Suppressor macrophage (primary cell): ENCODE measurements around the gene FAAP20.
"Not testable (repeated sequence)": the region's sequence is repeated elsewhere in the genome, so short reads cannot be mapped to it uniquely, and the experiment has no call there.

Experiments used
- DNase-seq, 4 experiments: peaks; one replicate each; pipeline ENCODE4 v3.0.0-alpha.2; 2020 to 2022

Gene FAAP20

DNA sequence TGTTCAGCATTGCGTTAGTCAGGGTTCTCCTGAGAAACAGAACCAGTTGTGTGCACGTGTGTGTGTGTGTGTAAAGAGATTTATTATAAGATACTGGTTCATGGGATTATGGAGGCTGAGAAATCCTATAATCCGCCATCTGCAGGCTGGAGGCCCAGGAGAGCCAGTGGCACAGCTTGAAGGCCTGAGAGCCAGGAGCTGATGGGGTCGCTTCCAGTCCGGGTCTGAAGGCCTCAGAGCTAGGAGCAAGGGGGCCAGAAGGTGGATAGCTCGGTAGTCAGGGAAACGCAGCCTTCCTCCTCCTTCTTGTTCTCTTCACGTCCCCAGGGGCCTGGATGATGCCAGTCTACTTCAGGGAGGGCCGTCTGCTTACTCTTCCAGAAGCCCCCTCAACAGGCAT, 37.7 kb downstream of the FAAP20 start:
- DNase-seq, result no peak

DNA sequence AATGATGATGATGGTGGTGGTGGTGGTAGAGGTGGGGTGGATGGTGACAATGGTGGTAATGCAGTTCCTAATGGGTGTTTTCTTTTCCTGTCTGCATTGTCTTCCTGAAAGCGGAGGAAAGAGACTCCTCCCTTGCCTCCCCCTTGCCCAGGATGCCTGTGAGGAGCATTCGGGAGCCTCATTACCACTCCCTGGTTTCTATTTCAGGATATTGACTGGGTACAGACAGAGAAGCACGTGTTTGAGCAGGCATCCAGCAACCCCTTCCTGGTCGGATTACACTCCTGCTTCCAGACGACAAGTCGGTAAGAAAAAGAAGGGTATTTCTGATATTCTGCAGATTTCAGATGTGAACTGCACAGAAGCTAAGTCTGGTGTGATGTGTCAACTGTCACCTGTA, 38.8 kb downstream of the FAAP20 start:
- DNase-seq, result no peak

DNA sequence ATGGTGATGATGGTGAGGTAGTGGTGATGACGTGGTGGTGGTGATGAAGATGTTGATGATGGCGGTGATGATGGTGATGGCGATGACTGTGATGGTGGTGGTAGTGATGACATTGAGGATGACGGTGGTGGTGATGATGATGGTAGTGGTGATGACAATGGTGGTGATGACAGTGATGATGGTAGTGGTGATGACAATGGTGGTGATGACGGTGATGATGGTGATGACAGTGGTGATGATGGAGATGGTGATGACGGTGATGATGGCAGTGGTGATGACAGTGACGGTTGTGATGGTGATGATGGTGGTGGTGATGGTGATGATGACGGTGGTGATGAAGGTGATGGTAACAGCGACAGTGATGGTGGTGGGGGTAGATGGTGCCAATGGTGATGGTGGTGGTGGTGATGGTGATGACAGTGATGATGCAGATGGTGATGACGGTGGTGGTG, 39.4 kb downstream of the FAAP20 start:
- no peak for DNase-seq

GRCh38 chr1:2154022-2154421, 40.5 kb downstream of the FAAP20 start:
- DNase-seq, result no peak

DNA sequence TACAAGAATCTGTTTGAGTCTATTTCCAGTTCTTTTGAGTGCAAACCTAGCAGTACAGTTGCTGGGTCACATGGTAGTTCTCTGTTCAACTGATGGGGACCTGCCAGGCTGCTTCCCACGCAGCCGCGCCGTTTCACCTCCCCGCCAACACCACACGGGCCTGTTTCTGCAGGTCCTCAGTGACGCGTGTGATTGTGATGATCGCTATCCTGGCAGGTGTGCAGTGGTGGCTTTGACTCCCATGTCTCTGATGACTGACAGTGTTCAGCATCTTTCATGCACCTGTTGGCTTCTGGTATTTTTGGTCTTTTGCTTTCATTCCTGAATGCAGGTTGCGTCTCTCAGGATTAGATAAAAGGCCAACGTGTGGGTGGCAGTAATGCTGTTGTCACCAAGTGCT, 41.6 kb downstream of the FAAP20 start:
- no peak for DNase-seq

DNA sequence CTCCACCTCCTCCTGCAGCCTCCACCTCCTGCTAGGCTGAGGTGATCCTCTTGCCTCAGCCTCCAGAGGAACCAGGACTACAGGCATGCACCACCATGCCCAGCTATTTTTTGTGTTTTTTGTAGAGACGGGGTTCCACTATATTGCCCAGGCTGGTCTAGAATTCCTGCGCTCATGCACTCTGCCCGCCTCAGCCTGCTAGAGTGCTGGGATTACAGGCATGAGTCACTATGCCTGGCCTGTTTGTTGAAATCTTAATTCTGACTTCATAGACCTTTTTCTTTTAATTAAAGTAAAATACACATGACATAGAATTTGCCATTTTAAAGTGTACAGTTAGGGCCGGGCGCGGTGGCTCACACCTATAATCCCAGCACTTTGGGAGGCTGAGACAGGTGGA, 42.7 kb downstream of the FAAP20 start:
- peak in 2 of 4 experiments; percentile 15 to 34 for DNase-seq

GRCh38 chr1:2151252-2151651, 43.3 kb downstream of the FAAP20 start:
- DNase-seq, result peak; percentile 81 to 93 (median 90)

DNA sequence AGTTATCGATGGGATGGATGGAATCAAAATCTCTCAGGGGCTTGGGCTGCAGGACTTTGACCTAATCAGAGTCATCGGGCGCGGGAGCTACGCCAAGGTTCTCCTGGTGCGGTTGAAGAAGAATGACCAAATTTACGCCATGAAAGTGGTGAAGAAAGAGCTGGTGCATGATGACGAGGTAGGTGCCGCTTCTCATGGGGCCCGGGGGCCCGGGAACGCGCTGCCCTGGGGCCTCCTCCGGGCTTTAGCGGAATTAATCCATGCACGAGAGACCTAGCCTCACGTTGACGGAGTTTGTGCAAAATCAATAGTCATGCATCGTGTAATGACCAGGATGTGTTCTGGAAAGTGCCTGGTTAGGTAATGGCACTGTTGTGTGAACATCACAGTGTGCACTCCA, 43.8 kb downstream of the FAAP20 start:
- DNase-seq, result peak in 1 of 4 experiments; percentile 27

DNA sequence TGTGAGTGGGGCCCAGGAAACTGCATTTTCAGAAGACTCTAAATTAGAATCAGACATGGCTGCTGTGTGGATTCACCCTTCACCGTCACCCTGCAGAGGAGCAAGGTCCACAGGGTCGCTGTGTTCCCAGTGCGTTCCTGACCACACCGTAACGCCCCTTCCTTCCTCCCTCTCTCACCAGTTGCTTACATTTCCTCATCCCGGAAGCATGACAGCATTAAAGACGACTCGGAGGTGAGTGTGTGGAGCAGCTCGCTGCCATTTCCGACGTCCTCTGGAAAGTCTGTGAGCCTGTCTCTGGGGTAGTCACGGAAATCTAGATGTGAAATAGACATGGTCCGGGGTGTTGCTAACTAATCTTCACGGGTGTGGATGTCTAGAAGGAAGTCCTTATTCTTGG, 45.9 kb downstream of the FAAP20 start:
- peak; percentile 59 to 73 (median 64) for DNase-seq

GRCh38 chr1:2147869-2148268, 46.7 kb downstream of the FAAP20 start:
- DNase-seq, result not testable (repeated sequence)

GRCh38 chr1:2146836-2147517, 47.6 kb downstream of the FAAP20 start:
- no peak for DNase-seq

DNA sequence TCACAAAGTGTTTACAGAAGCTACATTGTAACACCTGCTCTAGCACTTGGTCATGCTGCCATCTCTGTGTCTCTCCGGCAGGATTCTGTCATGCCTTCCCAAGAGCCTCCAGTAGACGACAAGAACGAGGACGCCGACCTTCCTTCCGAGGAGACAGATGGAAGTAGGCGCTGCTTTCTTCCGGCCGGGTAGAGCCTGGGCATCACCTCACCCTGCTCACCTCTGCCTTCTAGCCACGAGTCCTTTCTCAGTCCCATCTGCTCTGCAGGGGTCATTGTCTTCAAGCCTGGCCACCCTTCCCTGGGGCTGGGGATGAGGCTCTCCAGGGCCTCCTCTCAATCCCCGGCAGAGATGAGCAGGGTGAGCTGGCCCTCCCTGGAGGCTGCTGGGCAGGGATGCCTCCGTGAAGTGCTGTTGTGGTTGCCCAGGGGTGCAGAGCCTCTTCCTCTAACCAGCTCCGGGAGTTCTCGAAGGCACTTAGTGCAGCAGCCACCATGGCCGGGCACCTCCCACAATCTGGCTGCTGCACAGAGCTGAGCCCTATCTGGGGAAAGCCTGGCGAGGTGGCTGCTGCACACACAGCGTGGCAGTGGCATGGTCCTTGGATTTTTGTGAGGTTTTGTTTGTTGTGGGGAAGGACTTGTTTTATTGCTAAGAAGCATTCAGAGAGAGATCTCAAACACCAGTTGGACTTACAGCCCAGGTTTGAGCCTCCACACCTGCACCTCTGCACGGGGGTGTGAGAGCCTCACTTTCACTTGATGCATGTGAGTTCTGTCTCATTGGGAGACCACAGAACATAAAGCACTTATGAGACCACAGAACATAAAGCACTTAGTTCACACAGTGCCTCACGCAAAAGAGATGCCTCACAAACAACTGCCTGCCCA, 48.4 kb downstream of the FAAP20 start:
- DNase-seq, result peak in 2 of 4 experiments; percentile 33 to 35

DNA sequence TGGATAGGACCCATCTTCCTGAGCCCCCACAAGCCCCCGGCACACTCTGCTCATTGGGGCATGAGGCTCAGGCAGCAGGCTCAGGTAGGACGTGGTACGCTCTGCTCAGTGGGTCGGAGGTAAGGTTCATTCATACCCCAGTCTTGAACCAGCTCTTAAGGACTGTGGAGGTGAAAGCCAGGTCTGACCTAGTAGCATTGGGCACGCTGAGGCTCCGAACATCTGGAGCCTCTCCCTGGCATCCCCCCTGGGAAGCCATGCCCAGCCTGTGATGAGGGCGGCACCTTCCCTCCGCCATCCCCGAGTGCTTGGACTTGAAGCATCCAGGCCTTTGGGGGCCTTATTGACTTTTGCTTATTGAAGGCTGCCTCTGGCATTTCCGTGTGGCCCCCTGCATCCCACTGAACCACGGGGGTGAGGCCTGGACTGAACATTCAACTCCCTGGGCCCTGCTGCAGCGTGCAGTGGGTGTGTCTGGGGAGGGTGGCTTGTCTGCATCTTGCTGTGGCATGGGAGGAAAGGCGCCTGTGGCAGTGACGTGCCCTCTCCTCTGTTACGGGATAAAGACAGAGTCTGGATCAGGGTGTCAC, 50.0 kb downstream of the FAAP20 start:
- DNase-seq, result no peak

GRCh38 chr1:2143814-2144500, 50.6 kb downstream of the FAAP20 start:
- DNase-seq, result no peak

DNA sequence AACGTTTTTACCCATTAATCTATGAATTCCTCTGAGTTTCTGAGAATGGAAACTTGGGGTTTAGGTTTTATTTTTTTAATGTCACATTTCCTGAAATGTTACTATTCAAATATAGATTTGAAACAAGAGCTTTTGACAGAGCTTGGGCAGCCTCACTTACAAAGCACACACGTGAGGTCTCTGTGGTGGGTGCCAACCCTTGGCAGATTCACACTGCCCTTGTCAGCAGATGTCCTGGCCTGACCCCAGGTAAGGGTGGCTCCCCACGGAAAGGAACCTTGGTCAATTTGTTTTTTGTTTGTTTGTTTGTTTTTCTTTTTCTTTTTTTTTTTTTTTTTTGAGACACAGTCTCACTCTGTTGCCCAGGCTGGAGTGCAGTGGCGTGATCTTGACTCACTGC, 53.5 kb downstream of the FAAP20 start:
- DNase-seq, result no peak
